Neuron (in vitro differentiated cells): ENCODE results near the gene ZNF486.
A peak's percentile ranks its signal among the peaks of the same experiment; 100 is the strongest.
"Not testable (repeated sequence)": the region's sequence is repeated elsewhere in the genome, so short reads cannot be mapped to it uniquely, and the experiment has no call there.

Experiments used
- H2AFZ ChIP-seq: one replicate; pipeline ENCODE4 v1.6.1; 2013; ENCODE audit warnings: low read depth, mild to moderate bottlenecking, inconsistent platforms, low read length, moderate library complexity
- H3K27me3 ChIP-seq: one replicate; pipeline ENCODE4 v1.6.1; 2013; ENCODE audit warnings: low read length; ENCODE audit not compliant: insufficient read depth
- H3K36me3 ChIP-seq: one replicate; pipeline ENCODE4 v1.6.1; 2013; ENCODE audit warnings: low read length; ENCODE audit not compliant: insufficient read depth
- H3K4me1 ChIP-seq: one replicate; pipeline ENCODE4 v1.6.1; 2013; ENCODE audit warnings: low read length; ENCODE audit not compliant: insufficient read depth
- H3K4me3 ChIP-seq: 2 replicates; pipeline ENCODE4 v1.5.1; 2013; ENCODE audit warnings: mild to moderate bottlenecking, low read length, moderate library complexity
- H3K9me3 ChIP-seq: one replicate; pipeline ENCODE4 v1.6.1; 2013; ENCODE audit warnings: low read length

The ZNF486 gene

GRCh38 chr19:20171285-20171684, 4.3 kb downstream of the ZNF486 start:
- Histone ChIP-seq H3K27me3 (no peaks in the 10 kb centered on the region), H2AFZ (no peak overlapping the region), H3K4me1 (no peaks in the 10 kb centered on the region), H3K9me3 (peaks cover 35% of the 10 kb centered on the region), H3K36me3 (peaks cover 34% of the 10 kb centered on the region), H3K4me3 (no peak overlapping the region)

DNA sequence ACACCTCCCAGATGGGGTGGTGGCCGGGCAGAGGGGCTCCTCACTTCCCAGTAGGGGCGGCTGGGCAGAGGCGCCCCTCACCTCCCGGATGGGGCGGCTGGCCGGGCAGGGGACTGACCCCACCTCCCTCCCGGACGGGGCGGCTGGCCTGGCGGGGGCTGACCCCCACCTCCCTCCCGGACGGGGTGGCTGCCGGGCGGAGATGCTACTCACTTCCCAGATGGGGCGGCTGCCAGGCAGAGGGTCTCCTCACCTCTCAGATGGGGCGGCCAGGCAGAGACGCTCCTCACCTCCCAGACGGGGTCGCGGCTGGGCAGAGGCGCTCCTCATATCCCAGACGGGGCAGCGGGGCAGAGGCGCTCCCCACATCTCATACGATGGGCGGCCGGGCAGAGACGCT, 8.8 kb downstream of the ZNF486 start:
- H3K9me3 ChIP-seq = peaks cover 31% of the 10 kb centered on the region
- peaks cover 33% of the 10 kb centered on the region for H3K36me3 ChIP-seq
- not testable (repeated sequence) for H3K4me1 ChIP-seq, H3K27me3 ChIP-seq, H2AFZ ChIP-seq, H3K4me3 ChIP-seq

GRCh38 chr19:20179956-20180355, 12.9 kb downstream of the ZNF486 start:
- H3K27me3 ChIP-seq, H2AFZ ChIP-seq, H3K4me1 ChIP-seq, H3K4me3 ChIP-seq: not testable (repeated sequence)
- Histone ChIP-seq H3K9me3 (peaks cover 18% of the 10 kb centered on the region), H3K36me3 (peaks cover 18% of the 10 kb centered on the region)

GRCh38 chr19:20182222-20182785, 15.3 kb downstream of the ZNF486 start:
- Histone ChIP-seq H3K36me3 (peaks cover 17% of the 10 kb centered on the region), H2AFZ (no peak overlapping the region), H3K27me3 (no peaks in the 10 kb centered on the region), H3K4me3 (no peak overlapping the region), H3K4me1 (no peaks in the 10 kb centered on the region), H3K9me3 (peaks cover 9% of the 10 kb centered on the region)

DNA sequence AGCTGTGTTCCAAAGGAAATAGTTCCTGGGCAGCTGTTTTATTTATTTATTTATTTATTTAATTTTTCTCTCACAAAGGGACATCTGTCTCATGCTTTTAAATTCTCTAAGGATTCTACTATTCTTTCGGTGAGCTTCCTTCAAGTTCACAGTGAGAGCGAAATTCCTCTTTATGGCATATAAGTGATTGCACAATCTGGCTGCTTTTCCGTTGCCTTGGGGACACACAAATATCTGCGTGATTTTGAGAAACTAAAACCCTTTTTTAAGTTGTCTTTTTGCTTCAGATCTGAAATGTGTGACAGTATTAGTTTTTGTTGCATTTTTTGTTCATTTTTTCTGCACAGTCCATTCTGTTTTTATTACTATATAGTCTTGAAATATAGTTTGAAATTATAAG, 19.2 kb downstream of the ZNF486 start:
- Histone ChIP-seq H3K27me3 (no peaks in the 10 kb centered on the region), H3K9me3 (peaks cover 25% of the 10 kb centered on the region), H3K4me1 (no peaks in the 10 kb centered on the region), H2AFZ (no peak overlapping the region), H3K36me3 (peaks cover 42% of the 10 kb centered on the region), H3K4me3 (no peak overlapping the region)

- Histone ChIP-seq H3K9me3 (peaks cover 47% of the 10 kb centered on the region), H3K36me3 (peaks cover 44% of the 10 kb centered on the region), H3K4me3 (no peak overlapping the region)
Measured at GRCh38 chr19:20197747-20198146, 30.7 kb downstream of the ZNF486 start.

DNA sequence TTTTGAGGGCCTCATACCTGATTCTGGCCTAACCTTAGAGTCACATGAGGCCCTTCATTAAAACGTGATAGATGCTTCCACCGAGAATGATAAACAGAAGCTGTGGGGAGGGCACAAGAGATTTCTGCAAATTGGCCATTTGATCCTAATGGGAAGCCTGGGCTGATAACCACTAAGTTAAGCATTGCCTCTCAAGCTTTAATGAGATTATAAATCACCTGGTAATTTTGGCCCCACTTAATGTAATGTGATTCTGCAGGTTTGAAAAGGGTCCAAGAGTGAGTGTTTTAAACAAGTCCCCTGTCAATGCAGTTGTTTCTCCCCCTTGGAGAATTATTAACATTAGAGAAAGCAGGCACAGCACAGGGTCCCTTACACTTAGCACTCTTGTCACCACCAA, 42.0 kb downstream of the ZNF486 start:
- Histone ChIP-seq H3K9me3 (peaks cover 14% of the 10 kb centered on the region), H3K27me3 (no peaks in the 10 kb centered on the region), H3K36me3 (no peaks in the 10 kb centered on the region), H2AFZ (no peak overlapping the region), H3K4me3 (no peak overlapping the region), H3K4me1 (no peaks in the 10 kb centered on the region)

More at GRCh38 chr19:20197747-20198146, 30.7 kb downstream of the ZNF486 start:
- Histone ChIP-seq H3K27me3 (no peaks in the 10 kb centered on the region), H3K4me1 (no peaks in the 10 kb centered on the region), H2AFZ (no peak overlapping the region)

DNA sequence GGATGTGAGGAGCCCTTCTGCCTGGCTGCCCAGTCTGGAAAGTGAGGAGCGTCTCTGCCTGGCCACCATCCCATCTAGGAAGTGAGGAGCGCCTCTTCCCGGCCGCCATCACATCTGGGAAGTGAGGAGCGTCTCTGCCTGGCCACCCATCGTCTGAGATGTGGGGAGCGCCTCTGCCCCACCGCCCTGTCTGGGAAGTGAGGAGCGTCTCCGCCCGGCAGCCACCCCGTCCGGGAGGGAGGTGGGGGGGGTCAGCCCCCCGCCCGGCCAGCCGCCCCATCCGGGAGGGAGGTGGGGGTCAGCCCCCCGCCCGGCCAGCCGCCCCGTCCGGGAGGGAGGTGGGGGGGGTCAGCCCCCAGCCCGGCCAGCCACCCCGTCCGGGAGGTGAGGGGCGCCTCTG, 47.4 kb downstream of the ZNF486 start:
- H2AFZ ChIP-seq, H3K4me1 ChIP-seq, H3K4me3 ChIP-seq, H3K27me3 ChIP-seq: not testable (repeated sequence)
- peaks cover 10% of the 10 kb centered on the region for H3K36me3 ChIP-seq
- peaks cover 11% of the 10 kb centered on the region for H3K9me3 ChIP-seq

- not testable (repeated sequence) for H3K27me3 ChIP-seq, H2AFZ ChIP-seq, H3K9me3 ChIP-seq, H3K36me3 ChIP-seq, H3K4me1 ChIP-seq, H3K4me3 ChIP-seq
Measured at GRCh38 chr19:20221605-20222004, 54.6 kb downstream of the ZNF486 start.

GRCh38 chr19:20233105-20233504, 66.1 kb downstream of the ZNF486 start:
- no peak overlapping the region for H2AFZ ChIP-seq
- no peak overlapping the region for H3K4me3 ChIP-seq
- H3K36me3 ChIP-seq = peaks cover 30% of the 10 kb centered on the region
- H3K27me3 ChIP-seq = no peaks in the 10 kb centered on the region
- peaks cover 34% of the 10 kb centered on the region for H3K9me3 ChIP-seq
- H3K4me1 ChIP-seq = no peaks in the 10 kb centered on the region

DNA sequence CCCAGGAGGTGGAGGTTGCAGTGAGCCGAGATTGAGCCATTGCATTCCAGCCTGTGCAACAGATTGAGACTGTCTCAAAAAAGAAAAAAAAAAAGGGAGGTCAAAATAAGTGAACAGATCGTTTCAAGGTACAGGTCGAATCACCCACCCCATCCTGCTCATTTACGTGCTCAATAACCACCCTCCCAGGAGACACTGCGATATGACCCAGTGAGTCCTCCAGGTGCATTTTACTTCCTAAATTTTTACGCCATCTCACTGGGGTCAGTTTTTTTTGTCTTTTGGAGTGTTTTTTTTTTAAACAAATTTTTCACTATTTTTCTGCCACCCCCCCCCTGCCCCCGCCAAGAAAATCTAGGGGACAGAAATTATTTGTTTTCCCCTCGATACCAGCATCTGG, 68.1 kb downstream of the ZNF486 start:
- no peak overlapping the region for H2AFZ ChIP-seq
- no peaks in the 10 kb centered on the region for H3K27me3 ChIP-seq
- peaks cover 32% of the 10 kb centered on the region for H3K9me3 ChIP-seq
- no peak overlapping the region for H3K4me3 ChIP-seq
- H3K36me3 ChIP-seq = peaks cover 29% of the 10 kb centered on the region
- H3K4me1 ChIP-seq = peaks cover 6% of the 10 kb centered on the region

DNA sequence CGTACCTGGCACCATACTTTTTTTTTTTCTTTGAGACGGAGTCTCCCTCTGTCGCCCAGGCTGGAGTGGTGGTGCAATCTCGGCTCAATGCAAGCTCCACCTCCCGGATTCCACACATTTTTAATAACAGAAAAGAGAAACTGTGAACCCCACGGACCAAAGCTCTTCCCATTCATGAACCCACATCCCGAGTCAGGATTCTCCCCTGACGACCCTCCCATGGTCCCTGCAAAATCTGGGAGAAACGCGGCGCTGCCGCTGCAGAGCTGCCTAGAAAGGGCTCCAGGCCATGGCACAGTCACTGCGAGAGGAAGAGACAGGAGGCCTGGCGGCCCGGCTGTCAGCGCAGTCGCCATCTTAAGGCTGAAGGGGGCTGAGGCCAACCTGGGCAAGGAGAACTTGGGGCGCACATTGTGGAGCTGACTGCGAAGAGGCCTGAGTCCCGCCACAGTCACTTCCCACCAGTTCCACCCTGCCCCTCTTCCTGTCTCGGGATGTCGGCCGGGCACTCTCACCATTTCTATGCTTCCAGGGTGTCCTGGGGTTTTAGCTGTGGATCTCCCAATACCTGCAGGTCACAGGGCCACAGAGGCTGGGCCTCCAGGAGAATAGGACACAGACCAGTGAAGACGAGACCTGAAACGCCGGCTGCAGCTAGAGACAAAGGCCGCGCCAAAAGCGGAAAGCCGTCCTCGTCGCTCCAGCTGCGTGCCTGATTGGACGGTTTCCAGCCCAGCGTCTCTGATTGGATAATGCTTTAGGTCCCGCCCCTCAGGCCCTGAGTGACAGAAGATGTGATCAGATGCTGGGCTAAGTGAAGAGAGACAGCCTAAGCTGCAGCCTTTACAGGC, 71.0 kb downstream of the ZNF486 start:
- Histone ChIP-seq H3K9me3 (peaks cover 20% of the 10 kb centered on the region), H2AFZ (peak overlapping the region; percentile 81), H3K36me3 (peaks cover 19% of the 10 kb centered on the region), H3K27me3 (no peaks in the 10 kb centered on the region), H3K4me3 (peak overlapping the region; percentile 90), H3K4me1 (peaks cover 6% of the 10 kb centered on the region)

DNA sequence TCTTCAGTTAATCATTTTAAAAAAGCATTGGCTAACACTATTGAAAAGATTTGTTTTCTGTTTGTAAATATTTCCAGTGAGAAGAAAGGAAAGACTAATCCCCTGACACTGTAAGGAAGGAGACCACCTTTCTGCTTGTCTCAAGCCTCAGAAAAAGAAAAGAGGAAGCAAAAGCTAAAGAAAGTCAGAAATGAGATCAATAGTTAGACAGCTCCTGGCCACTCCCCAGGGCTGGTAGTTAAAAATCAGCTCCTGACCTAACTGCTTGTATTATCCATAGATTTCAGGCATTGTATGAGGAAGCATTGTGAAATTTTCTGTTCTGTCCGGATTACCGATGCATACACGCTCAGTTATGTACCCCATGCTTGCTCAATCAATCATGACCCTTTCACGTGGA, 76.6 kb downstream of the ZNF486 start:
- Histone ChIP-seq H3K9me3 (peaks cover 2% of the 10 kb centered on the region), H3K4me3 (no peak overlapping the region), H3K4me1 (peaks cover 5% of the 10 kb centered on the region), H3K27me3 (no peaks in the 10 kb centered on the region), H3K36me3 (no peaks in the 10 kb centered on the region), H2AFZ (no peak overlapping the region)
